Right lobe of liver (tissue), 4 donors: Measurements from ENCODE around the gene CCM2.

ENCODE experiments used
- POLR2A ChIP-seq: fragments of 450-650 bp; IDR thresholded peaks from one replicate; pipeline ENCODE4 v1.6.1; 2017; ENCODE audit warnings: antibody characterized with exemption, mild to moderate bottlenecking
- TF ChIP-seq, protein P1 (sequence below), 4 donors: fragments of 200-600 bp in 3 of 4; fragments of 450-650 bp in 1 of 4; IDR thresholded peaks; one replicate each; pipeline versions ENCODE4 v1.5.1 to v1.8.0; 2016 to 2022; ENCODE audit warnings: antibody characterized with exemption in 4 of 4, mild to moderate bottlenecking in 2 of 4
- donor health status: DM: no; HTN: no; CAD: no.
- donor health status: DM: no; HTN: no; CAD: no.
- donor health status: DM: no; HTN: yes; CAD: no.

DNA sequence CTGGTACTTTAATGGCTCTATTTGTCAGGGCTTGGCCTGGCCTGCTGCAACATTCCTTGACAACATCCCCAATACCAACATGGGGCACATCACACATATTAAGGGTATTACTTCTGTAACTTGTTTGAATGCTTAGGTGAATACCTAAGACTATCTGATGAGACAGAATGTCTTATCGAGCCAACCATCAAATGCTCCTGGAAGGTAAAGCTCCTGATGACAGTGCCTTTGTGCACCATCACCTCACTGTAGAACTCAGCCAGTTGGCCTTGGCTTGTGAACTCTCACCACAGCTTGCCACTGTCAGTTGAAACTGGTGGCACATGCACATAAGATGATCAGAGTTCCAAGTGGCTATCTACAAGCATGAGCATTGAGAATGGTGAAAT is 17.5 kb upstream of the CCM2 start:
- TF ChIP-seq, protein P1, sequence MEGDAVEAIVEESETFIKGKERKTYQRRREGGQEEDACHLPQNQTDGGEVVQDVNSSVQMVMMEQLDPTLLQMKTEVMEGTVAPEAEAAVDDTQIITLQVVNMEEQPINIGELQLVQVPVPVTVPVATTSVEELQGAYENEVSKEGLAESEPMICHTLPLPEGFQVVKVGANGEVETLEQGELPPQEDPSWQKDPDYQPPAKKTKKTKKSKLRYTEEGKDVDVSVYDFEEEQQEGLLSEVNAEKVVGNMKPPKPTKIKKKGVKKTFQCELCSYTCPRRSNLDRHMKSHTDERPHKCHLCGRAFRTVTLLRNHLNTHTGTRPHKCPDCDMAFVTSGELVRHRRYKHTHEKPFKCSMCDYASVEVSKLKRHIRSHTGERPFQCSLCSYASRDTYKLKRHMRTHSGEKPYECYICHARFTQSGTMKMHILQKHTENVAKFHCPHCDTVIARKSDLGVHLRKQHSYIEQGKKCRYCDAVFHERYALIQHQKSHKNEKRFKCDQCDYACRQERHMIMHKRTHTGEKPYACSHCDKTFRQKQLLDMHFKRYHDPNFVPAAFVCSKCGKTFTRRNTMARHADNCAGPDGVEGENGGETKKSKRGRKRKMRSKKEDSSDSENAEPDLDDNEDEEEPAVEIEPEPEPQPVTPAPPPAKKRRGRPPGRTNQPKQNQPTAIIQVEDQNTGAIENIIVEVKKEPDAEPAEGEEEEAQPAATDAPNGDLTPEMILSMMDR (IDR thresholded peaks at IDR 0.05): no peak
- TF ChIP-seq POLR2A: no peak
